Nucleus accumbens (tissue), 56 donors: ENCODE measurements around the gene RIC1.
"Not testable (repeated sequence)": the region's sequence is repeated elsewhere in the genome, so short reads cannot be mapped to it uniquely, and the experiment has no call there.

ENCODE experiments used
- DNase-seq, 56 donors: peaks; one replicate each; lab custom pipeline; 2025; lab: John Stamatoyannopoulos, UW

RIC1 gene

DNA sequence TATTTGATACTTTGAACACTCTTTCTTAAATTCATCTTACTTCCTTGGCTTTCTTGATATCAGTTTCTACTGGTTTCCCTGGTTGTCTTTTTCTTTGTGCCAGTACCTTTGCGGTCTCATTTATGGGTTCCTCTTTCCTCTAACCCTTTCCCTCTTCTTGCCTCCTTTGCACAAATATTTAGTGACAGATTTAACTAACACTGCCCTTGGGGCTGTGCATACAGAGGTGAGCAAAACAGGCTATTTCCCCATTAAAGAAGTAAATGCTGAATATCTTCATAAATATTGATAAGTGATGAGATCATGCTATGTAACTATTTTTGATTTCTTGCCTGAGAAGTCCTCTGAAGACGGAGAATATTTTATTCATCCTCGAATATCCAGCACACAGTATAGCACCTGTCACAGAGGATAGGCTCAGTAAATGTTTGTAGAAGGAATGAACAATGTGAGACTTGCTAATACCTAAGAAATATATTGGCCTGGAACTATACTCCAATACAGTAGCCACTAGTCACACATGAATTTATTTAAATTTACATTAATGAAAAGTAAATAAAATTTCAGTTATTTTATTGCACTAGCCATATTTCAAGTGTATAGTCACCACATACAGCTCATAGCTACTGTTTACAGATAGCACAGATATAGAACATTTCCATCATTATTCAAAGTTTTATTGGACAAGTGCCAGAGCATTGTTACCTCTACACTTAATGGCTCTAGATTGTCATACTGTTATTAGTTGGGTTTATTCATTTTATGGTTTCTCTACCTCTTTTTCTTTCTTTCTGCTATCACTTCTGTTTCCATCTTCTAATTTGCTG lies 90.4 kb downstream of the RIC1 start:
- DNase-seq, result no peak

DNA sequence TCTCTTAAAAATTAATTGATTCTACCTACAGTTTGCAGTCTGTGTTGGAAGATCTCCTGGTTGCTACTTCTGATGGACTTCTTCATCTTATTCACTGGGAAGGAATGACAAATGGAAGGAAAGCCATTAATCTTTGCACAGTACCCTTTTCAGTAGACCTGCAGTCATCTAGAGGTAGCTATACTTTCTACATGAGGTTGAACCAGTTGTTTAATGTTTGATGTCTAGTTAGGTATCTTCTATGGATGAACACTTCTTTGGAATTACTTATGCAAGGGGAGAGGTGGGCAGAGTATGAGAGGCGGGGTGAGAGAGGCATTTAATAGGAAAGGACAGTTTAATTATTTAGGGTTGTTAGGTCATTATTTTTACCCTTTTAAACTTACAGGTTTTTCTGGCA lies 91.2 kb downstream of the RIC1 start:
- no peak for DNase-seq

DNA sequence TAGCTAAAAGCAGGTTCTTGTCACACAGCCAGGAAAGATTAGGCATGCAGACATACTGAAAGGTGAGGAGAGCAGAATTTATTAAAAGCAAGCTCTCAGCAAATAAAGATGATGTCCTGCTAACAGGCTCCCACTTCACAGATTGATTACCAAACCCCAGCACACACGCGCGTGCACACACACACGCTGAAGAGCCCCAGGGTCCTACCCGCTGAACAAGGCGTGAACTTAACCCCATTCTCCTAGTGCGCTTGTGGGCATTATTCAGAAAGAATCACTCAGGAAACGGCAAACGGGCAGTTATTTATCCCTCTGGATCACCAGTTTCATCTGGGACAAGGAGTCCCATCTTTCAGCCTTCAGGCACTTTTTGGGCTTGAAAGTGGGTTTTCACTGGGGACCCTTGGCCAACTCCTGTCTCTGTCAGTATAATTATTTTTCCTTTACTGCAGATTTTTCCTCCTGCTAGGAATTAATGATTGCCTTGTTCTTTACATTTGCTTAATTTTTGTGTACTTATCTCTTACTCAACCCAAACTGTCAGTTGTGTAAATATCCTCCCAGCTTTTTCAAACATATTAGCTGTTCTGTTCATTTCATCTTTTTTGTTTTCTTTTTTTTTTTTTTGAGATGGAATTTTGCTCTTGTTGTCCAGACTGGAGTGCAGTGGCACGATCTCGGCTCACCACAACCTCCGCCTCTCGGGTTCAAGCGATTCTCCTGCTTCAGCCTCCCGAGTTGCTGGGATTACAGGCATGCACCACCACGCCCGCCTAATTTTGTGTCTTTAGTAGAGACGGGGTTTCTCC lies 92.6 kb downstream of the RIC1 start:
- DNase-seq, result no peak

DNA sequence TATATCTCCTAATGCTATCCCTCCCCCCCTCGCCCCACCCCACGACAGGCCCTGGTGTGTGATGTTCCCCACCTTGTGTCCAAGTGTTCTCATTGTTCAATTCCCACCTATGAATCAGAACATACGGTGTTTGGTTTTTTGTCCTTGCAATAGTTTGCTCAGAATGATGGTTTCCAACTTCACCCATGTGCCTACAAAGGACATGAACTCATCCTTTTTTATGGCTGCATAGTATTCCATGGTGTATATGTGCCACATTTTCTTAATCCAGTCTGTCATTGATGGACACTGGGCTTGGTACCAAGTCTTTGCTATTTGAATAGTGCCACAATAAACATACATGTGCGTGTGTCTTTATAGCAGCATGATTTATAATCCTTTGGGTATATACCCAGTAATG lies 93.8 kb downstream of the RIC1 start:
- DNase-seq, result not testable (repeated sequence)

DNA sequence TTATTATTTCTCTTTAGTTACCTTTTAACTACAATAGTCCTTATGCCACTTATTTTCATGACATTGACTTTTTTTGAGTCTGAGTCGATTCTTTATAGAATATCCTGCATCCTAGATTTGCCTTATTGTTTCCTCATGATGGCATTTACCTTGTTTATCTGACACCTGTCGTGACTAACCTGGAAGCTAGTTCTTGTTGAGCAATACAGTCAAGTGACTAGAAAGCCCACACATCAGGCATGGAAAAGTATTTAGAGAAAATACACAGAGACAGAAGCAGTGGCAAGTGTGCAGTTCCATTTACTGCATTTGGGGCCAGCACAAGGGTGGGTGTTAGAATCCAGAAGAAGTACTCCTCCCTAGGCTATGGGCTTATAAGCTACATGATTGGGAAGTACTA lies 106.2 kb downstream of the RIC1 start:
- DNase-seq, result no peak

DNA sequence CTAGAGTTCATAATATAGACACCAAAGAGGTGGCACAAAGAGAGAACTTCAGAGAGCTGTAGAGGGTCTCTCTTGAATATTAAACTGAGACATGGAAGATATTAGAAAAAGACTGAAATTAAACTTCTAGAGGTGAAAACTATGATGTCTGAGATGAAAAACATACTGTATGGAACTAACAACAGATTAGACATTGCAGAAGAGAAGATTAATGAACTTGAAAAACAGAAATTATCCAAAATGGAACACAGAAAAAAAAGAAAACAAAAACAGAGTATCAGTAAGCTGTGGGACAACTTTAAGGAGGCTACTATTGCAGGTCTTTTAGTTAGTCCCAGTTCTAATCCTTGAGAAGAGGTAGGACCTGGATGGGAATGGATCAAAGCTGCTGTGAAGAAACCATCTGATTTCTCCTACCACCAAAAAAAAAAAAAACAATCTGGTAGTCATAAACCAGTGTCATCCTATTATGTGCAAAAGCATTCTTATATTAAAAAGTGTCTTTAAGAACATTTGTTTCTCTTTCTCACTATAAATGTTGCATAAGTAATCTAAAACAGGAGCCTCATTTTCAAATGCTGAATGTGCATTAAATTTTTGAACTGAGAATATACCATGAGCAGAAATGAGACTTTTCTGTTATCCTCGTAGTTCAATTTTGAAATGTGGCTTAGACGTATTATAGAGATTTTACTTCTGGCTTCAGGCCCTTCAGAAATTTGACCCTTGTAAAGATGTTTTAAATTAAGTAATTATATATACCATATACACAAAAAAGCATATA lies 107.8 kb downstream of the RIC1 start:
- DNase-seq, result no peak

DNA sequence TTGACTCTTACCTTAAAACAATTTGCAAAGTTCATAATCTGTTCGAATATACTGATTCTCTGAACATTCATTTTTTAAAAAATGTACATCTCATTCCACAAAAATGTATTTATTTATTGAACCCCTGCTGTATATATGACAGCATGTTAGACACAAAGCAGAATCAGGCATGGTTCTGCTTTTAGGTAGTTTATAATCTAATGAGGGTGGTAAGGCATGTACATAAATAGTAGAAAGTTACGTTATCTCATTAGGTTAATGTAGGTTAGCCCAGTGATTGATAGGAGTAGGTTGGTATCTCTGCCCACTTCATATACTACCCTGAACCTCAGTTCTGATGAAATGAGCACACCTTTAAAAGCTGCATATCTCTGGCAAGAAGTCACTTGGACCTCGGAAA lies 114.2 kb downstream of the RIC1 start:
- no peak for DNase-seq

DNA sequence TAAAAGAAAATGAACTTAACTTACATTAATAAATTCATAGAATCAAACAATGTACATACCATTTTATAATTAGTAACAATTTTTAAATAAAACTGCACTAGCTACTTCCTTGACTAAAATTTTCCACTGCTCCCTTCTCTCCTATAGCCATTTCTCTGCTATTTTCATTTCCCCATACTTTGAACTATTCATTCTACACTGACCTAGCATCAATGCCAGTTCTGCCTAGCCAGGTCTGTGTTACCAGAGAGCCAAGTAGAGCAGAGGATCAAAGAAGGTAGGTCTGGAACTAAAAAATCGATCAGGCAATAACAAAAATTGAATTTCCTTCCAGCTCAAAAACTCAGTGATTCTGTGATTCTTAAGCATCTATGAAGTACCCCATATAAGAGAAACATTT lies 119.5 kb downstream of the RIC1 start:
- DNase-seq, result no peak

- no peak for DNase-seq
Observed at GRCh38 chr9:5749306-5749705, 120.4 kb downstream of the RIC1 start.

DNA sequence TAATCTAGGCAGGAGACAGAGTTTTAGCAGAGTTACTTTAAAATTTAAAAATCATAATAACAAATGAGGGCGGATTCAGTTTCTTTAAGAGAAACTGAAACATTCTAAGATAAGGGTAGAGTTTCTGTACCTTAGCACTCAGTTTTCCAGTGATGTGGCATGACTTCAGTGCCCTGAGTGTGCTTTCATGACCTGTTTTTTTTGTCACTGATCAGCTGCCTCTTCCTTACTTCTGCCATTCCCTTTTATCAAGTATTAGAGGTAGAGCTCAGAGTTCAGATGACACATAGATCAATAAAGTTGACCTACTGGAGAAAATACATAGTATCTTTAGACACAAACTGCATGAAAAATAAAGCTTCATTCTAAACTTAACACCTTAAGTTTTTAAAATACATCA lies 121.7 kb downstream of the RIC1 start:
- no peak for DNase-seq

GRCh38 chr9:5756633-5757032 lies 127.7 kb downstream of the RIC1 start:
- DNase-seq, result no peak

DNA sequence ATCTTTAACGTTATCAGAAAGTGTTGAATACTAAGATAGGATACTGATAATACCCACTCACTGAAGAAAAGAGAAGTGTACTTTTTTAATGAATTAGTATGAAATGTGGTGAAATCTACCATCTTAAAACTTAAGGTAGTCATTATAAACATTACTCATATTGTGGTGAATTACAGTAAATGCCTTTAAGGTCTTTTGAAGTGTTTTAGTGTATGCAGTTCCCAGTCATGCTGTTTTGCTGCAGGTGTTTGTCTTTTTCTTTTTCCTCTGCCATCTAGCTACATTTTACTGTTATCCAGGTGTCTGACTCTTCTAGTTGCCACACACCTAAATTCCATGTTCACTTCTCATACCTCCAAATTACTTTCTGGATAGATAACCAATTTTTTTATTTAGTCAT lies 131.4 kb downstream of the RIC1 start:
- DNase-seq, result no peak

- DNase-seq, result no peak
Observed at GRCh38 chr9:5762421-5762820, 133.5 kb downstream of the RIC1 start.

- DNase-seq, result no peak
Observed at GRCh38 chr9:5764130-5764868, 135.4 kb downstream of the RIC1 start.

- no peak for DNase-seq
Observed at GRCh38 chr9:5767968-5768932, 139.3 kb downstream of the RIC1 start.

- DNase-seq, result no peak
Observed at GRCh38 chr9:5773324-5773999, 144.6 kb downstream of the RIC1 start.

DNA sequence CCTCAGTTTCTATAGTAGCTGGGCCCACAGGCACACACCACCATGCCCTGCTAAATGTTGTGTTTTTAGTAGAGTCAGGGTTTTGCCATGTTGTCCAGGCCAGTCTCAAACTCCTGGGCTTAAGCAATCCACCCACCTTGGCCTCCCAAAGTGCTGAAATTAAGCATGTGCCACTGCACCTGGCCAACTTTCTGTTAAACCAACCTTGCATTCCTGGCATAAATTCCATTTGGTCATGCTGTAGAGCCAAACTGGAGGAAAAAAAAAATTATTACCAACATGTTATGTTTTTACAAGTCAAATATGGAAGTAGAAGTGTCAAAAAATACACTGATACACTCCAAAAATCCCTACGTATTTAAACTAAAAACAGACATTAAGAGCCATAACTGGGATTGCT lies 149.9 kb downstream of the RIC1 start:
- no peak for DNase-seq

- DNase-seq, result not testable (repeated sequence)
Observed at GRCh38 chr9:5779705-5780218, 150.9 kb downstream of the RIC1 start.
